GM12872 (cell line): ENCODE measurements around the gene AP3M1.

Source experiments
- CTCF ChIP-seq: IDR thresholded peaks from 3 replicates; pipeline ENCODE4 v1.5.1; 2011; ENCODE audit warnings: low read depth, mild to moderate bottlenecking, low read length, moderate library complexity; ENCODE audit not compliant: insufficient read depth

The AP3M1 gene

GRCh38 chr10:74171625-74172024, 21.0 kb upstream of the AP3M1 start:
- TF ChIP-seq CTCF = no peak

- no peak for TF ChIP-seq CTCF
Measured at GRCh38 chr10:74167443-74167842, 16.8 kb upstream of the AP3M1 start.

DNA sequence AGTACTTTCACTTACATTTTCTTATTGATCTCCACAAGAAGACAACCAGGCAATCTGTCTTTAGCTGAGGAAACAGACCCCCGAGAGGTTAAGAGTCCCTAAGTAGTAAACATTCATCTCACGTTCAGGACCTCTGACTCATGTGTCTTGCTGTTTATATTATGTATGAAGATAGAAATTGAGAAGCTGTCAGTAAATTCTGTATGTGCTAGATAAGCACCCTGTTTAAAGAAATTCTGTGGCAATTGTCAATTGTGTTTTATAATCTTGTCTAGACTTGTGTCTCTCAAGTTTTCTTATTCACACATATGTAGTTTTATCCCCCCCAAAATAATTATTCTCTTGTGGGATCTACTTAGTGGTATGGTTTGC, 14.9 kb upstream of the AP3M1 start:
- no peak for TF ChIP-seq CTCF

GRCh38 chr10:74164716-74165529, 14.3 kb upstream of the AP3M1 start:
- TF ChIP-seq CTCF = no peak

DNA sequence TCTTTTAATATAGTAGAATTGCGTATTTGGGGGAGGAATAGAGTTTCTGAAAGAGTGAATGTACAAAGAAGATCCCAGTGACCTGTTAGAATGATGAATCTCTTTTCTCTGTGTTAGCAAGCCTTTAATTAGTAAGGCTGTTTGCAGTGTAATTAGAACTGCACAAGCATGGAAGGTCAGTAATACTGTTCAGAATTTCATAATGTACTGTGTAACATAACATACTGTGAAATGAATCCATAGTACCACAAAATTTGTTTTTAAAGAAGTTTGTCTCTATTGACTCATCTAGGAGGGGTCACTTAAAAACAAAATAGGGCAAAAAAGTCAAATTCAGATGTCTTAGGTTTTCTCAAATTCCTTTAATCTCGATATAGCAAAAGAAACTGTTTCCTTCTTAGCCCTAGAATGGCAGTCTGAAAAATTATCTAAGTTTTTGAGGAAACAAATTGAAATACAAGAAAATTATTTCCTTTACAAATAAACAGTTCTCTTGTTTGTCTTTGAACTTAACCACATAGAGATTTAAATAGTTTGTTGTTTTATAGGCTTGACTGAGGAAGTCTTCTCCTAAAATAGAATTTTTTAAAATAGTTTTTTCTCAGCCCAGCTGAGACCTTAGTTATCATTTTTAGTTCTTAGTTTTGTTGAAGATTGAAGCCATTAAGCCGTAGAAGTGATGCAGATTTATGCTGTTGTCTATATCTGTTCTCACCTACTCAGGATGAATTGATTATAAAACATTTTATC, 12.9 kb upstream of the AP3M1 start:
- TF ChIP-seq CTCF = no peak

- no peak for TF ChIP-seq CTCF
Measured at GRCh38 chr10:74160013-74160412, 9.4 kb upstream of the AP3M1 start.

DNA sequence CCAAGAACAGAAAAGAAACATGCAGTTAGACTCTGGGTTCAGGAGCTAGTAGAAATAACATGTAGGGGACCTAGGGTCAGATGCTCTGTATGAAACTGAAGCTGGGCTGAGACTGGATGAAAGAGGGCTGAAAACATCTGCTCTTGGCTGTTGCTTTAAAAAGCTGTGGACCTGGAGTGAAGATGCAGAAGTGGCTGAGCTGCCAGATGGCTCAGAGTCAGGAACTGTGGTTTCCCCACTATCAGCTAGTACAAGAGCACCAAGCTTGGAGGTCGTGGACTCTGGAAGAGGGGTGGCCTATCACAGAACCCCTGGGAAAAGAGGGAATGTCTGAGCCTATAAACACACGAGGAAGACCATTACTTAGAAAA, 6.3 kb upstream of the AP3M1 start:
- TF ChIP-seq CTCF = no peak
